ENCODE results near the gene PYGB.

The PYGB gene

DNA sequence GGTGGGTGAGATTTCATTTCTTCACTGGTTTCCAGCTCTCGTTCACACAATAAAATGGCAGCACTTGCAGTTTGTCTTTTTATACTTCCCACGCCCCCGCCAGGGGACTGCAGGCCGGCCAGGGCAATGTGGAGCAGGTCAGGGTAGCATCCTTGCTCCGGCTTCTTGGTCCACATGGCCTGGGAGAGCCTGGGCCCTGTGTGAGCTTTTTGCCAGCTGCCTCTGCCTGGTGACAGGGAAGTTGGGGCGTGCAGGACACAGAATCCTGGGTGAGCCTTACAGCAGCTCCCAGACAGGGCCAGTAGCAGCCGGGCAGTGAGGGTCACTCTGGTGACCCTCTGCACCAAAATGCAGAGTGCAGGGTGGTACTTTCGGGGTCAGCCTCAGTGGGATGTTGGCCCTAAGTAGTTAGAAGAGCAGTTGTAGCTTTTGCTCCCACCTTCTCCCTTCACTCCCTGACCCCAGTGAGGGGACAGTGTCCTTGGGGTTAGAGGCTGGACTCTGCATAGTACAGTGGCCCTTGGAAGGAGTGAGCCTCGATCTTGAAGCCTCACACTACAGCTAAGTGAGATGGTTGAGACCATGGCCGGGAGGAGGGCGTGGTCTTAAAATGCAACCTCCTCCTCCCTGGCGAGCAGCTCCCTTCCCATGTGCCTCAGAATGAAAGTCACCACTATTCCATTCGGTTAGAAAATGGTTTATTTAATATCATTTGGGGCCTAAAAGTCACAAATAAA, 23.8 kb downstream of the PYGB start:
- no peak for DNase-seq

DNA sequence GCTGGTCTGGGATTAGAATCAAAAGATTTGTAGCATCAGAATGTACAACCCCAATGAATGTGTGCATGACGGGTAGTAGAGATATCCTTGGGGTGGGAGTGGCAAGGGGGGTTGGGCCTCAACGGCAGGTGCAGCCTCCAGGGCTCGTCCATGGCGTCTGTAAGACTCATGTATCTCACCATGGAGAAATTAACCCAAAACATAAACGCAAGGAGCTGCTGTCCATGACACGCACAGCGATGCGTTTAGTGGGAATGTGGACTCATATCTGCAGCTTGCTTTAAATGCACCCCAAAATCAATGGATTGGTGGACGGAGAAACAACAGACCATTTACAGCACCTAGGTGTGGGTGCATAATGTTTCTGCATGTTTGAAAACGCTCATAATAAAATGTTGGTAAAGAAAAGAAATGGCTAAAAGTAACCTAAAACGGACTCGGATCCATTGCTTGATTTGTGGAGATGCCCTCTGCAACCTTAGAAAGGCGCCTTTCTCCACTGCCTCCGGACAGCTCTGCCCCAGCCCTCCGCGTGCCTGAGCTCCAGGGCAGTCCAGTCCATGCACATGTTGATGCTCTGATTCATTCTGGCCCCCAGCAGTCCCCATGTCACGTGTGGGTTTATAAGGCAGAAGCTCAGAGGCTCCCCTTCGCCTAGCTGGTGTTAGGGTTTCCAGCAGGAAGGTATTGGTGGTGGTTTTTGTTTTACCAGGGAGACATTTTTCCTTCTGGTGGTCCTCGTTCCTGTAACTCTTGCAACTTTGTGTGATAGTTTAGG, 24.5 kb downstream of the PYGB start:
- DNase-seq = no peak

DNA sequence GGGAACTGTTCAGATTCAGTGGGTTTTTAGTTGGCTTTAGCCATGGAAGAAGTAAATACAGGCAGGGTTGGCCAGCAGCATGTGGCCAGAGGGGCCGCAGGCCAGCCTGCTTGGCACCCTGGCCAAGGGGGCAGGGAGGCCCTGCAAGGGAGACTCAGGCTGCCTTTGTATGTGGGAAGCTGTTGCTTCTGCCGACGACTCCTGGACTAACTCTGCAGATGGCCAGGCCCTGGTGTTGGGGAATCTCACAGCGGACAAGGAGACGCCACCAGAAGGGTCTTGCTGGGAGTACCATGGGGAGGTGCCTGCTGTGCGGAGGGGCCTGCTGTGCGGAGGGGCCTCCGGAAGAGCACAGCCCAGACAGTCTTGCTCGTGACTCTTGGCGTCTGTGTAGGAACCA, 25.2 kb downstream of the PYGB start:
- DNase-seq = no peak

DNA sequence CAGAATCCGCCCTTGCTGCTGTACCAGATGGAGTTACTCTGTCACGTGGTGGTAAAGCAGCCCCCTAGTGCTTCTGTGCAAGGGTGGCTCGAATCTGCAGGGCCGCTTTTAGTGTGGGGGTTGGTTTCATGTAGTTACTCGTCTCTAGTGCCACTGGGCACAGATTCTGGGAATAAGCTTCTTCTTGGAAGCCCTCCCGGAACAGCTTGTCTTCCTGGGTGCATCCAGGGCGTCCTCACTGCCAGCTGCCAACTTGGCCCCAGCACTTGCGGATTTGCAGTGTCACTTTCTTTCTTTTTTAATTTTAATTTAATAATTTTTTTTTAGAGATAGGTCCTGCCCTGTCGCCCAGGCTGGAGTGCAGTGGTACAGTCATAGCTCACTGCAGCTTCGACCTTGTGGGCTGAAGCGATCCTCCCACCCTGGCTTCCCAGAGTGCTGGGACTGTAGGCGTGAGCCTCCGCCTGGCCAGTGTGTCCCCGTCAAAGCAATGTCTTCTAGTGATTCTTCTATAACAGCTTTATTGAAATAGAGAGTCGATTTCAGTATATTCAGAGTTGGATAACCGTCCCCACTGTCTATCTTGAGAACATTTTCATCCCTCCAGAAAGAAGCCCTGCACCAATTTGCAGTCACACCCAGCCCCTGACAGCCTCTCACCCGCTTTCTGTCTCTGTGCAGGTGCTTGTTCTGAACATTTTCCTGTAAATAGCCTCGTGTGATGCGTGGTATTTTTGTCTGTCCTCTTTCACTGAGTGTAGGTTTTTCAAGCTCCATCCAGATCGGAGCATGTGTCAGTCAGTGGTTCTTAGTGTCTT, 25.9 kb downstream of the PYGB start:
- DNase-seq = no peak

DNA sequence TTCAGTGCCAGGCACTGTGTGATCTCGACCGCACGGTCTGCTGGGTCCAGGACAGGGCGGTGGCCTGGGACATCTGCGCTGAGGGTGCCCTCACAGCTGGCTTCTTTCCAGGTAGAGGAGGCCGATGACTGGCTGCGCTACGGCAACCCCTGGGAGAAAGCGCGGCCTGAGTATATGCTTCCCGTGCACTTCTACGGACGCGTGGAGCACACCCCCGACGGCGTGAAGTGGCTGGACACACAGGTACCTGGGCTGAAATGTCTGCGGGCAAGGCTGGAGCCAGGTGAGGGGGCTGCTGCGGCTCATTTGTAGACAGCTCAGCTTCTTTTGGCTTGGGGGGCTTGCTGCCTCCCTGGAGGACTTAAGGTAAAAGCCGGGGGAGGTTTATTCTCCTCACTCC, 26.6 kb downstream of the PYGB start:
- DNase-seq = no peak

DNA sequence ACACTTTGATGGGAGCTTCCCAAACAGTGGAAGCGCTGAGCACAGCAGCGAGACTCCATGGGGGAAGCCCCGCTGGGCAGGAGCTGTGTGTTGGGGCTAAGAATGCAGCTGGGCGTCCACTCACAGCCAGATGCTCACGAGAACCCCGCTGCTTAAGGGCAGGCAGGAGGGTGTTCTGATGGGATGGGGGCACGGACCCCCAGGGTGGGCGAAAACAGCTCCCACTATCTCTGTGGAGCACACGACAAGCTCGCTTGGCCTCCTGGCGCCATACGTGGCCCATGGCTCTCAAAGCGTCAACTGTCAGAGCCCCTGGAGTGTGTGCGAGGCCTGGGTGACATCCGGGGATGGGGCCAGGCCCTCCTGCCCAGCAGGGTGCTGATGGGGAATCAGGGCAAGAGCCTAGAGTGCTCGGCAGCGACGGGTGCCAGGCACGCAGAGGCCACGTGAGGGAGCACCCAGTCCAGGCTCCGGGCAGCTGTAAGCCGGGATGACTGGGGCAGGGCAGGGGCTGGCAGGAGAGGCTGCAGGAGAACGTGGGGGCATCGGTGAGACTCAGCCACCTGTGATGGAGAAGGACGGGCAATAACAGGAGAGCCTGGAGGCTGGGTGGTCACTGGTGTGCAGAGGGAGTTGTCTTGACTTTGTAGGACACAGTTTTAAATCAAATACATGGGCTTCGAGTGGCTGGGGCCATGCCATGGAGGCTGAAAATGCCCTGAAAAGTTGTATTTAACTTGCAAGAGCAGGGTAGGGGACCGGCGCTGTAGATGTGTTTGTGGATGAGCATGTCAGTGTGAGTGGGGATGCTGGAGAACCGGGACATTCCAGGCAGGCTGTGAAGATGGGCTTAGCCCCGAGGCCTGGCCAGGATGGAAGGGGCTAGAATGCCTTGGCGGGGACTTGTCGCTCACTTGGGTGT, 27.3 kb downstream of the PYGB start:
- DNase-seq = no peak

DNA sequence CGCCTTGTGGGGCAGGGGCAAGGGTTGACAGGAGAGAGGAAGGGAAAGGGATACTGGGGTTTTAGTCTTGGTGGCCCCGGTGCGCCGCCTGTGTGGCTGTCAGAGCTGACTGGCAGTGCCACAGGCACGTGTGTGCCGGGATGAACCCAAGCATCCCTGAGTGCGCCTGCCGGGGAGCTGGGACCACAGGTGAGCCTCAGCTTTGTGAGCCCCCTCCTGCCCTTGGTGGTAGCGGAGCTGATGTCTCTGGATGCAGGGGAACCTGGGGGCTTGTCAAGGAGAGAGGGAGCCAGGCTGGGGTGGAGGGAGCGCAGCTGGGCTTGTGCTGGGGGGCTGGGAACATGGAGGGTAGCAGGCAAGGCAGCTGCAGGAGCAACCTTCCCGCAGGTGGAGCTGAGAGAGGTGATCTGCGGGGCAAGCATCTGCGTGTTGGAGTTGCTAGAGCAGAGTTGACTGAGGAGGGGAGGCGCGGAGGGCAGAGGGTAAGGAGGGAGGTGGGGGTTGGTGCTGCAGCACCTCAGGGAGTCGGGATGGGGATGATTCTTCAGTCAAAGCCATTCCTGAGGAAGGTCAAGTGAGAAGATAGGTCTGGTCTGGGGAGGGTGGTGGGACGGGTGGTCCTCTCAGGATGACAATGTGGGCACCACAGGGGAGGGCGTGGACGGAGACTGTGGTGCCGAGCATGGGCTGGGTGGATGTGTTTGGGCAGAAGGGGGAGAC, 28.1 kb downstream of the PYGB start:
- DNase-seq = no peak

DNA sequence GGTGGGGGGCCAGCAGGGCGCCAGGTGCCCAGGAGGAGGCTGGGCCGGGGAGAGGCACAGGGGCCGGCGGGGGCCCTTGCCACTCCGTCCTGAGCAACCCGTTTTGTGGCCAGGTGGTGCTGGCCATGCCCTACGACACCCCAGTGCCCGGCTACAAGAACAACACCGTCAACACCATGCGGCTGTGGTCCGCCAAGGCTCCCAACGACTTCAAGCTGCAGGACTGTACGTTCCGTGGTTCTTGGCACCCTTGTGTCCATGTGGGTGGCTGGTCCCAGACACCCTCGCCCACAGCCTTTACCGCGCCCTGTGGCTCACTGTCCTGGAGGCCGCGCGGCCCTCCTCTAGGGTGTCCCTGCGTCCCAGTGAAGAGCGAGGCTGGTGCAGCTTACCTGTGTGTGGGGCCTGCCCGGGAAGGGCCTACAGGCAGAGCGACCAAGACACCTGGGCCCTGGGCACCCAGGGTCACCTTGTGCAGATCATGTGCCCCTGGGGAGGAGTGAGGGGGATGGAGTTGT, 28.7 kb downstream of the PYGB start:
- DNase-seq = no peak

DNA sequence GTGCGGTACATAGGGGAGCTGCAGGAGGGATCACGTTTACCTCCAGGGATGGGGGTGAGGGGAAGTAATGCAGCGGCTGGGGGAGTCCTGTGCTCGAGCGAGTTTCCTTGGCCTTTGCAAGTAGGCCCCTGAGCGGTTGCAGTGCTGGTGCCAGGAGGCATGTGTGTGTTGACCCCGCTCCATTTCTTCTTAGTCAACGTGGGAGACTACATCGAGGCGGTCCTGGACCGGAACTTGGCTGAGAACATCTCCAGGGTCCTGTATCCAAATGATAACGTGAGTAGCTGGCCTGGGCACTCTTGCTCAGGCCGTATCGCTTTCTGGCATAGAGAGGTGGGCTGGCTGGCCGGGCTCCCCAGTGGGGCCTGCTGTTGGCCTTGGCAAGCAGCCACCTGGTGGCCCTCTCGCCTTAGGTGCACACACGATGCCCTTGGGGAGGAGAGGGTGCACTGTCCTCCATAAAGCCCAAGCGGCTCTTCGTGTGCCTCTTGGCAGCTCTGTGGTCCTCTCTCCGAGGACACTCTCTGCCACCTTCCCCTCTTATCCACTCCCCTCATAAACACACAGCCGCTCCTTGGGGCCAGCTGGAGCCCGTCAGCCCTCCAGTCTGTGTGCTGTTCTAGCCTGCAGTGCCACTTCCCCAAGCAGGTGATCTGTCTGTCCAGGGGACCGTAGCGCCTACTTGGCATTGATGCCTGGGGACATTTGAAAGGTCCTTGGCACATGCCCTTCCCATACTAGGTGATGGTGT, 29.3 kb downstream of the PYGB start:
- DNase-seq = no peak

DNA sequence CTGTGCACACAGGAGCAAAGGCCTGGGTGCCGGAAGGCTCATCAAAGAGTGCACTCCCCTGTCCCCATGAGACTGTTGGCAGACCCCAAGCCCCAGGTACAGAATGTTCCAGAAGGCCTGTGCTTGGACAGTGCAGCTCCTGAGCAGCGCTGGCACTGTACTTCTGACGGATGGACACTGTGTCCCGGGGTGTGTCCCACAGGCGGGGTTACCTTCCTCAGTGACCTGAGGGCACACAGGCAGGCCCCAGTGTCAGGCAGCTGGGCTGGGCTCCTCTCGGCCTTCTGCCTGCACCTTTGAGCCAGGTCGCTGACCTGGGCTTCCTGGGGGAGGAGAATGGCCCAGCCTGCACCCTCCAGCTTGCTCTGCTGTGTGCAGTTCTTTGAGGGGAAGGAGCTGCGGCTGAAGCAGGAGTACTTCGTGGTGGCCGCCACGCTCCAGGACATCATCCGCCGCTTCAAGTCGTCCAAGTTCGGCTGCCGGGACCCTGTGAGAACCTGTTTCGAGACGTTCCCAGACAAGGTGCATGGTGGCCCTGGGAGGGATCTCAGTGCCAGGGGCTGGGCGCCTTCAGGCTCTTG, 30.1 kb downstream of the PYGB start:
- no peak for DNase-seq

DNA sequence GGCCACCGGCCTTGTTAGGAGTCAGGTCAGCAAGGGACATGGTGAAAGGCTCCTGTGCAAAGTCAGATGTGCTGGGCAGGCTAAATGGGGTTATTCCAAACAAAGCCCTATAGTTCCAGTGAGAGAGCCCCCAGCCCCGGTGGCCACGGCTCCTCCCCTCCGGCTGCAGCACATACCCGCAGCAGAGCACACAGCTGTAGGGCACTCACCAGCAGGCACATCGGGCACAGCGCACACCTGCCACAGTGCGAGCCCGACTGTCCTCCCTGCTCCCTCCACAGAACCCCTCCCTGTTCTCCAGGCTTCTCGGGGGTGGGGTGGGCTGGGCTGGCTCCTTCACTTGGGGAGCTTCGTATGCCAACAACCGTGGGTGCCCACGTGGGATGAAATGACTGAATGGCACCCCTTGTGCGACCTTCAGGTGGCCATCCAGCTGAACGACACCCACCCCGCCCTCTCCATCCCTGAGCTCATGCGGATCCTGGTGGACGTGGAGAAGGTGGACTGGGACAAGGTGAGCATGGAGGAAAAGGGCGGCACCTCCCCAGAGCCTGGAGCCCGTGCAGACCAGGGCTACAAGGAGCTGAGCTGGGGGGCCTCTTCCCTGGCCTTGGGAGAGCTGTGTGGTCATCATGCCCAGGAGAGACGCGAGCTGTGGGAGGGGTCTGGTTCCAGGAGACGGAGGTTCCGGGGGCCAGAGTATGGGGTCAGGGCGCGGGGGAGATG, 30.9 kb downstream of the PYGB start:
- DNase-seq = no peak

DNA sequence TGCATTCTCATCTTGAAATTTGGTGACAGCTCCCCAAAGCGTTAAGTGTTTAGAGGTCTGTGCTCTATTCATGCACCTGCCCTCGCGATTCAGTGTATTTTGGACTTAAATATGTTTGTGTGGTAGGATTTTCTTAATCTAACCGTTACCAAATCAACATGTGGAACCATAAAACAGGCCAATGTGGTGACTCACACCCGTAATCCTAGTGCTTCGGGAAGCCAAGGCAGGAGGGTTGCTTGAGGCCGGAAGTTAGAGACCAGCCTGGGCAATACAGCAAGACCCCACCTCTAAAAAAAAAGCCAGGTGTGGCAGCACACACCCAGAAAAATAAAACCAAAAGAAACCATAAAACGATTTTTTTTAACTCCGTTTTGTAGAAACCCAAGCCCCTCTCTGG, 31.5 kb downstream of the PYGB start:
- no peak for DNase-seq

DNA sequence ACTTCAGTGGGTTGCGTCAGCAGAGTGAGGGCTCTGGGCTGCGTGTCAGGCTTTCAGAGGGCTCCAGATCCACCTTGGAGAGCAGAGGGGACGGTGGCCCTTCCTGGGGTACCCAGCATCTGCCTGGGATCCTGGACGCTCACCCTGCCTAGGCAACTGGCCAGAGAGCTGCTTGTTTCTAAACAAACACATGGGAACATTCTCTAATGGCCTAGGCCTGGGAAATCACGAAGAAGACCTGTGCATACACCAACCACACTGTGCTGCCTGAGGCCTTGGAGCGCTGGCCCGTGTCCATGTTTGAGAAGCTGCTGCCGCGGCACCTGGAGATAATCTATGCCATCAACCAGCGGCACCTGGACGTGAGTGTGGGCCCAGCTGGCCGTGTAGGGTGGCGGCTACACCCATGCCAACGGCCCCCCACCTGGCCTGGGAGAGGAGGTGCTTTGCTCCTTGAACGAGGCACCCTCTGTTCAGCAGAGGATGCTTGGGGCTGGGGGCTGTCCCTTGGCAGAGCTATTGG, 32.2 kb downstream of the PYGB start:
- no peak for DNase-seq

DNA sequence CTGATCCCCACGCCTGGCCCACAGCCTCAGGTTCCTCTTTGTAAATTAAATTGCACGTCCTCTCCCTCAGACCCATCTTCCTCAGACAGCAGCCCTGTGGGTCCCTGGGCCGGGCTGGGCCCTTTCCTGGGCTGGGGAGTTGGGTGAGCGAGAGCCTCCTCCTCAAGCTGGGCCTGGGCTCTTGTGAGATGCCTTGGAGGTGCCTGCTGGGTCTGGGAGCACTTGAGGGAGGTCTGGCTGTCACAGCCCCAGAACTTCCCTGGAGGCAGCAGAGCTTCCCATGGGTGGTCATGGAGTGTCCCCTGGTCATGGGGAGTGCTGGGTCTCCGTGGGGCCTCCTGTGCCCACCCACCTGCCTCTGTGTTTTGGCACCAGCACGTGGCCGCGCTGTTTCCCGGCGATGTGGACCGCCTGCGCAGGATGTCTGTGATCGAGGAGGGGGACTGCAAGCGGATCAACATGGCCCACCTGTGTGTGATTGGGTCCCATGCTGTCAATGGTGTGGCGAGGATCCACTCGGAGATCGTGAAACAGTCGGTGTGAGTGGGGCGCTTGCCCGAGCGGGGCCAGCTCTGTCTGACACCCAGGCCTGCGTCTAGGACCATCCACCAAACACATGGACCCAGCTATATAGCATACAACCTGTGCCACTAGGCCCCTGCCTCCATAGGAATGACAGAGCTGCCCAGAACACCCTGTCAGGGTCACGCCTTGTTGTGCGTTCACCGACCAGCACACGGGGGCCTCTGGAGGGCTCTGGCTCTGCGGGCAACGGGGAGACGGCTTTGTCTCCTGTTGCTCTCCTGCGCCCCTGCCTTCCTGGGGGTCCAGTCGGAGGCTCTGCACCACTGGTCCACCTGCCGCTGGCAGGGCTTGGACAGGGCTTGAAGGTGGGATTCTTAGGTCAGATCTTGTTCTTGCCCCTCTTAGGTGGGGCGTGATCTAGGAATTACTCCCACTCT, 33.0 kb downstream of the PYGB start:
- no peak for DNase-seq

DNA sequence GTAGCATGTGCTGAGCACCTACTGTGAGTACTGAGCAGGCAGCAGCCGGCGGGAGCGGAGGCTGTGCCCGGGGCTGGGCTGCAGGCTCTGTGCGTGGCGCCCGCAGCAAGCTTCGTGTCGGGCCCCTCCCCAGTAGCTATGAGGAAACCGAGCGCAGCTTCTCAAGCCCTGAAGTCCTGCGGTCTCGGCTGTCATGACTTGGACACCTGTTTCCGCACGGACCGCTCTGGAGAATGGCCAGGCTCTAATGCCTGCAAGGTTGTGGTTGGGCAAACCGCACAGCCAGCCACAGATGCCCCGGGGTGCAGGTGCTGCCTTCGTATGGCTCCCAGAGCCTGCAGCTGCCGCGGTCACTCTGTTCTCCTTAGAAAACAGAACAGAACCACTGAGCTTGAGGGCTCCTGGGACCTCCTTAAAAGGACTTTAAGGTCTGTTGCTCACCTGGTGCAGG, 33.7 kb downstream of the PYGB start:
- DNase-seq = no peak

DNA sequence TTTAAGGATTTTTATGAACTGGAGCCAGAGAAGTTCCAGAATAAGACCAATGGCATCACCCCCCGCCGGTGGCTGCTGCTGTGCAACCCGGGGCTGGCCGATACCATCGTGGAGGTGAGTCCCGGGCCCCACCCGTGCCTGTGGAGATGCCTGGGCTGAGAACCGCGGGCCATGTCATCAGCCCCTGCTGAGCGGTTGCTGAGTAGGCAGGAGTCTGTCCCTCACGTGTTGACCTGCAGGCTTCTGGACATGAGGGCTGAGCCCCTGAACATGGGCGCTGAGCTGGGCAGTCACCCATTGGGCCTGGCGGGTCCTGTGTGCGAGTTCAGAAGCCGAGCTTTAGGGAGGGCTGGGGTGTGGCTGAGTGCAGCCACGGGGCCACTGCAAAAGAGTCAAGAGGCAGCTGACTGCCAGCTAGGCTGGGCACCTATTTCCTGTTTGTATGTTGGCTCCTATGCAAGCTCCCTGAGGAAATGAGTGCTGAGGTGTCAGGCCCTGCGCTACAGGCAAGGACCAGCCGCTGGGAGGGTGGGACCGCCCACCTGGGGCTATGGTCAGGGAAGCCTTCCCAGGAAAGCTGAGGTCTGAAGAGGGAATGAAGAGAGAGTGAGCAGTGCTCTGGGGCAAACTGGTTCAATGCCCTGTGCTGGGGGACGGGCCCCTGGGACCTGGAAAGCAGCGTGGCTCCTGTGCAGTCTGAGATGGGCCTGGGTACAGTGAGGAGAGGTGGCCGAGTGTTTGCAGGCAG, 34.3 kb downstream of the PYGB start:
- no peak for DNase-seq

DNA sequence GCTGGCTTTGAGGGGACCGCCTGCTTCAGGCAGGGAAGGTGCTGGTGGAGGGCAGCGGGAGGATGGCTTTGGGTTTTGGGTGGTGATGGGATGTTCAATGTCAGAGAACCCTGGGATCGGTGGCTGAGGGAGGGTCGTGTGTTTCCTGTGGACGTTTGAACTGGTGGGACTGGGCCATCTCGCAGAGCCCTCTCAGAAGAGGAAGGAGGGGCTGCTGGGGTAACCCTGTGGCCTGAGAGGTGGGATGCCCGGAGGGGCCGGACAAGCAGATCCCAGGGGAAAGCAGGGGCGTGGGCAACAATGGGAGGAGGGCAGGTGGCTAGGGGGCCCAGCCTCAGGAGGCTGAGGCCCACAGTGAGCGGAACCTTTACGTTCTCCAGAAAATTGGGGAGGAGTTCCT, 34.9 kb downstream of the PYGB start:
- no peak for DNase-seq

All from suppressor macrophage treated with lipopolysaccharide for 1 hour (primary cell).